ENCODE results near the gene ADAMTS9. TPM values are rescaled to one million over a fixed set of nuclear protein-coding genes. Genes with fewer than 3 reads are reported as not detected.

The ADAMTS9 gene
- total and polyA plus RNA-seq, 2 experiments from 2014 or later, result 0.31 to 0.81 TPM

DNA sequence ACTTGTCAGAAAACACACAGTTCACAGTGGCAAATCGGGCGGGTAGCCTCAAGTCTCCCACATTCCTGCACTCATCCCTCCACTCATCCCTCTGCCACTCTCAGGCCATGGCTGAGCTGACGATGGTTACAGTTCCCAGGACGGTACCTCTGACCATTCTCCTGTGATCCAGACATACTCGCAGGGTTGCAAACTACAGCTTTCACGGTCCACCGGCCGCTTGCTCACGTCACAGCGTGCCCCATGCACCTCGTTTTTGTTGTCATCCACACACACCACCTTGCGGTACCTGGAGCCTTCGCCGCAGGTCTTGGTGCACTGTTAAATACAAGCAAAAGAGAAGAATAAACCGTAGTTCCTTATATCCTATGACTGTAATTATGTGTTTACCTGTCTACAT, 137.1 kb downstream of the ADAMTS9 start:
- H3K9me3 Mint-ChIP-seq, result no peaks in the 10 kb centered on the region; the same call in 2 of the 3 replicates
- TF ChIP-seq ZNF114 (CRISPR knock-in tag; IDR thresholded peaks at IDR 0.05) (no peak), CTCF (conservative IDR thresholded peaks at IDR 0.05; ENCODE audit: low read depth in 2 of 2) (no peak), EZH2 (IDR thresholded peaks at IDR 0.05; ENCODE audit: low read depth, unreplicated experiment) (no peak), STAT1 (IDR thresholded peaks at IDR 0.05; ENCODE audit: unreplicated experiment) (no peak), ZNF331 (CRISPR knock-in tag; IDR thresholded peaks at IDR 0.05; ENCODE audit: low read depth) (no peak), POLR2AphosphoS5 (IDR thresholded peaks at IDR 0.05; ENCODE audit: low read depth) (no peak)
- TF ChIP-seq, protein P1, sequence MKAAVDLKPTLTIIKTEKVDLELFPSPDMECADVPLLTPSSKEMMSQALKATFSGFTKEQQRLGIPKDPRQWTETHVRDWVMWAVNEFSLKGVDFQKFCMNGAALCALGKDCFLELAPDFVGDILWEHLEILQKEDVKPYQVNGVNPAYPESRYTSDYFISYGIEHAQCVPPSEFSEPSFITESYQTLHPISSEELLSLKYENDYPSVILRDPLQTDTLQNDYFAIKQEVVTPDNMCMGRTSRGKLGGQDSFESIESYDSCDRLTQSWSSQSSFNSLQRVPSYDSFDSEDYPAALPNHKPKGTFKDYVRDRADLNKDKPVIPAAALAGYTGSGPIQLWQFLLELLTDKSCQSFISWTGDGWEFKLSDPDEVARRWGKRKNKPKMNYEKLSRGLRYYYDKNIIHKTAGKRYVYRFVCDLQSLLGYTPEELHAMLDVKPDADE (IDR thresholded peaks at IDR 0.05), result no peak
- Histone ChIP-seq H4K20me1 (replicated peaks; ENCODE audit: insufficient read depth) (no peaks in the 10 kb centered on the region), H3K4me1 (ENCODE audit: insufficient read depth) (no peaks in the 10 kb centered on the region), H3K4me2 (no peak overlapping the region), H3K79me2 (replicated peaks; ENCODE audit: insufficient read depth) (no peaks in the 10 kb centered on the region), H3F3A (replicated peaks; ENCODE audit: low read depth) (no peaks in the 10 kb centered on the region), H2AFZ (no peak overlapping the region), H3K9me2 (ENCODE audit: insufficient read depth) (no peaks in the 10 kb centered on the region; the same call in 1 of the 2 replicates), H3K27me3 (ENCODE audit: insufficient read depth) (no peaks in the 10 kb centered on the region), H3K27ac (ENCODE audit: low read depth) (no peak overlapping the region), H3K4me3 (no peak overlapping the region), H3K36me3 (ENCODE audit: insufficient read depth) (no peaks in the 10 kb centered on the region)
- no peak overlapping the region for H3K27ac Mint-ChIP-seq
- H3K4me3 Mint-ChIP-seq, result no peak overlapping the region
- no peak for DNase-seq (ENCODE audit: low spot score)
- no peaks in the 10 kb centered on the region for H3K36me3 Mint-ChIP-seq (ENCODE audit: low read depth)
- no peak for ATAC-seq
- H3K4me1 Mint-ChIP-seq, result peaks cover 8% of the 10 kb centered on the region
- peaks cover 4% of the 10 kb centered on the region for H3K27me3 Mint-ChIP-seq (ENCODE audit: insufficient read depth, low read depth, poor library complexity)

DNA sequence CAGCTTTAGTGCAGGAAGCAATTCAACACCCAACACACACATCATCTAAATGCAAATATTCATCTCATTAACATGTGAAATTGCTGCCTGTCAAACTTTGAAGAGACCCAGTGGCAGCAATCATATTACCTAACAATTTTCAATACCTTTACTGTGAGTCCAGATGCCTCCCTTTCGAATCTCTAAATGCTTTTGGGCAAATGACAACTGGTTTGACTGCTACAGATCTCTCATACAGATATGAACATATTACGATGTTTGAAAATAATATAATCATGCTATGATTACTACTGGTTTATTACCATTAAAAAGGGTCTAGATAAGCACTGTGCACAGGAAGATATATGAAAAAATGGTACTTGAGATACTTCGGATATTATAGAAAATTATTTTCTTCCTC, 137.9 kb downstream of the ADAMTS9 start:
- no peak overlapping the region for H2AFZ ChIP-seq
- Mint-ChIP-seq H3K9me3 (no peaks in the 10 kb centered on the region; the same call in 1 of the 3 replicates), H3K4me3 (no peak overlapping the region), H3K4me1 (peaks cover 8% of the 10 kb centered on the region), H3K27ac (no peak overlapping the region), H3K36me3 (ENCODE audit: low read depth) (no peaks in the 10 kb centered on the region), H3K27me3 (ENCODE audit: insufficient read depth, low read depth, poor library complexity) (peaks cover 4% of the 10 kb centered on the region)
- ATAC-seq (no peak), DNase-seq (ENCODE audit: low spot score) (no peak)
- H3K4me2 ChIP-seq, result no peak overlapping the region
- H3K36me3 ChIP-seq (ENCODE audit: insufficient read depth), result no peaks in the 10 kb centered on the region
- H3K27me3 ChIP-seq (ENCODE audit: insufficient read depth), result no peaks in the 10 kb centered on the region
- H3K4me3 ChIP-seq, result no peak overlapping the region
- no peaks in the 10 kb centered on the region for H3F3A ChIP-seq (replicated peaks; ENCODE audit: low read depth)
- TF ChIP-seq, protein P1 (IDR thresholded peaks at IDR 0.05), result no peak
- TF ChIP-seq REST (IDR thresholded peaks at IDR 0.05; ENCODE audit: unreplicated experiment) (no peak), CTCF (conservative IDR thresholded peaks at IDR 0.05; ENCODE audit: low read depth in 2 of 2) (no peak), NANOG (IDR thresholded peaks at IDR 0.05; ENCODE audit: borderline replicate concordance) (no peak), ZNF114 (CRISPR knock-in tag; IDR thresholded peaks at IDR 0.05) (no peak), STAT1 (IDR thresholded peaks at IDR 0.05; ENCODE audit: unreplicated experiment) (no peak)
- no peaks in the 10 kb centered on the region for H3K4me1 ChIP-seq (ENCODE audit: insufficient read depth)
- H3K79me2 ChIP-seq (replicated peaks; ENCODE audit: insufficient read depth), result no peaks in the 10 kb centered on the region
- H4K20me1 ChIP-seq (replicated peaks; ENCODE audit: insufficient read depth), result no peaks in the 10 kb centered on the region
- no peak overlapping the region for H3K27ac ChIP-seq (ENCODE audit: low read depth)
- no peaks in the 10 kb centered on the region for H3K9me2 ChIP-seq (ENCODE audit: insufficient read depth)
